PFSK-1 (cell line): ENCODE measurements around the gene HIPK2.

Experiments
- FOXP2 ChIP-seq: optimal IDR thresholded peaks from 2 replicates; pipeline ENCODE3; 2011; ENCODE audit warnings: borderline replicate concordance, control low read depth, inconsistent platforms; ENCODE audit not compliant: insufficient read depth; ENCODE audit errors: extremely low read length, extremely low read depth
- POLR2AphosphoS5 ChIP-seq: IDR thresholded peaks from 2 replicates; pipeline ENCODE4 v1.6.1; 2012; ENCODE audit warnings: low read depth, mild to moderate bottlenecking, control low read depth, low read length, moderate library complexity
- SIN3A ChIP-seq: IDR thresholded peaks from 2 replicates; pipeline ENCODE4 v1.6.1; 2012; ENCODE audit warnings: mild to moderate bottlenecking, low read length, moderate library complexity, borderline replicate concordance; ENCODE audit not compliant: insufficient read depth
- TAF1 ChIP-seq: IDR thresholded peaks from 2 replicates; pipeline ENCODE4 v1.6.1; 2012; ENCODE audit warnings: low read length, control low read depth, borderline replicate concordance; ENCODE audit not compliant: insufficient read depth
- TF ChIP-seq, protein P1 (sequence below), 2 experiments: IDR thresholded peaks; 2 replicates each; pipeline versions ENCODE4 v1.6.1 to v1.8.0; 2011 to 2012; ENCODE audit warnings: low read depth in 2 of 2, low read length in 2 of 2, control low read depth in 1 of 2, inconsistent platforms in 1 of 2, mild to moderate bottlenecking in 1 of 2, moderate library complexity in 1 of 2; ENCODE audit not compliant: insufficient read depth in 1 of 2

Gene HIPK2

GRCh38 chr7:139572704-139573385 lies 205.0 kb downstream of the HIPK2 start:
- TF ChIP-seq TAF1 (no peak), POLR2AphosphoS5 (no peak), SIN3A (no peak), FOXP2 (no peak)
- TF ChIP-seq, protein P1, sequence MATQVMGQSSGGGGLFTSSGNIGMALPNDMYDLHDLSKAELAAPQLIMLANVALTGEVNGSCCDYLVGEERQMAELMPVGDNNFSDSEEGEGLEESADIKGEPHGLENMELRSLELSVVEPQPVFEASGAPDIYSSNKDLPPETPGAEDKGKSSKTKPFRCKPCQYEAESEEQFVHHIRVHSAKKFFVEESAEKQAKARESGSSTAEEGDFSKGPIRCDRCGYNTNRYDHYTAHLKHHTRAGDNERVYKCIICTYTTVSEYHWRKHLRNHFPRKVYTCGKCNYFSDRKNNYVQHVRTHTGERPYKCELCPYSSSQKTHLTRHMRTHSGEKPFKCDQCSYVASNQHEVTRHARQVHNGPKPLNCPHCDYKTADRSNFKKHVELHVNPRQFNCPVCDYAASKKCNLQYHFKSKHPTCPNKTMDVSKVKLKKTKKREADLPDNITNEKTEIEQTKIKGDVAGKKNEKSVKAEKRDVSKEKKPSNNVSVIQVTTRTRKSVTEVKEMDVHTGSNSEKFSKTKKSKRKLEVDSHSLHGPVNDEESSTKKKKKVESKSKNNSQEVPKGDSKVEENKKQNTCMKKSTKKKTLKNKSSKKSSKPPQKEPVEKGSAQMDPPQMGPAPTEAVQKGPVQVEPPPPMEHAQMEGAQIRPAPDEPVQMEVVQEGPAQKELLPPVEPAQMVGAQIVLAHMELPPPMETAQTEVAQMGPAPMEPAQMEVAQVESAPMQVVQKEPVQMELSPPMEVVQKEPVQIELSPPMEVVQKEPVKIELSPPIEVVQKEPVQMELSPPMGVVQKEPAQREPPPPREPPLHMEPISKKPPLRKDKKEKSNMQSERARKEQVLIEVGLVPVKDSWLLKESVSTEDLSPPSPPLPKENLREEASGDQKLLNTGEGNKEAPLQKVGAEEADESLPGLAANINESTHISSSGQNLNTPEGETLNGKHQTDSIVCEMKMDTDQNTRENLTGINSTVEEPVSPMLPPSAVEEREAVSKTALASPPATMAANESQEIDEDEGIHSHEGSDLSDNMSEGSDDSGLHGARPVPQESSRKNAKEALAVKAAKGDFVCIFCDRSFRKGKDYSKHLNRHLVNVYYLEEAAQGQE (IDR thresholded peaks at IDR 0.05; ENCODE audit: insufficient read depth in 1 of 2, low read depth in 2 of 2, low read length in 2 of 2): no peak

DNA sequence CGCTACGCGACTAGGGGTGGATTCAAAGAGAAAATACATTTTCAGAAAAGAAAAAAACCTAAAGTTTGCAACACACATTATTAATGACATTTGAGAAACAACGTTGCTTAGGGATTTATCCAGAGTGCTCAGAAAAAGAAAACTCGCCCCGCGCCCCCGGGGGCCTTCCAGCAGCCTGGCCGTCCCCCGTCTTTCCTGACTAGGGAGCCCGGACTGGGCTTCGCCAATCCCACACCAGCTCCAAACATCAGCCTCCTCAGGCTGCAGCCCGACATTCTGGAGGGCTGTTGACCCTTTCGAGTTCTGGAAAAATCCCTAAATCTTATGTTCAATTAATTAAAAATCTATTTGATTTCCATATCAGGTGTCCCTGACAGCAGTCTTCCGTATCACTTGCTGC lies 205.7 kb downstream of the HIPK2 start:
- TF ChIP-seq TAF1: no peak
- TF ChIP-seq FOXP2: no peak
- no peak for TF ChIP-seq POLR2AphosphoS5
- TF ChIP-seq, protein P1 (IDR thresholded peaks at IDR 0.05; ENCODE audit: insufficient read depth in 1 of 2, low read depth in 2 of 2, low read length in 2 of 2): no peak
- no peak for TF ChIP-seq SIN3A

GRCh38 chr7:139571651-139572050 lies 206.1 kb downstream of the HIPK2 start:
- TF ChIP-seq POLR2AphosphoS5 (no peak), SIN3A (no peak), TAF1 (no peak), FOXP2 (no peak)
- TF ChIP-seq, protein P1 (IDR thresholded peaks at IDR 0.05; ENCODE audit: insufficient read depth in 1 of 2, low read depth in 2 of 2, low read length in 2 of 2): no peak

- no peak for TF ChIP-seq POLR2AphosphoS5
- TF ChIP-seq FOXP2: no peak
- TF ChIP-seq SIN3A: no peak
- TF ChIP-seq, protein P1 (IDR thresholded peaks at IDR 0.05; ENCODE audit: insufficient read depth in 1 of 2, low read depth in 2 of 2, low read length in 2 of 2): no peak
- TF ChIP-seq TAF1: no peak
These were observed 206.6 kb downstream of the HIPK2 start for GRCh38 chr7:139571190-139571589.

DNA sequence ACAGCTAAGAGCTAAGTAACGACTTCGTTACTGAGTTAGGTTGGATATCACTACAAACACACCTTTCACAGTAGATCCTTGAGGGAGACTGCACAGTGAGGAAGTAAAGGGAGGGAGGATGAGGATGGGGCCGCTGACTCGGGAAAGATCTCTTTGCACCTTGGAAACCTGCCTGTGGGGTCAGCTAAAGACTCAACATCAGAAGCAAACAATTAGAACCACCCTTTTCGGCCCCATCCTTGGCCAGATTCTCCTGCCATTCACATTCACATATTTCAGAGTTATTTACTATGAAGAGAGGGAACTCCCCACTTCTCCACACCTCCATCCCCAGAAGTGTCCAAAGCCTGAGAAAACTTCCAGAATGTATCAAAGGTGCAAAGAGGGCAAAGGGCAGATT lies 207.2 kb downstream of the HIPK2 start:
- TF ChIP-seq, protein P1 (IDR thresholded peaks at IDR 0.05; ENCODE audit: insufficient read depth in 1 of 2, low read depth in 2 of 2, low read length in 2 of 2): no peak
- TF ChIP-seq SIN3A (no peak), POLR2AphosphoS5 (no peak), TAF1 (no peak), FOXP2 (no peak)
